H1 (cell line): ENCODE results near the gene FBP1. TPM values are rescaled to one million over a fixed set of nuclear protein-coding genes. Genes with fewer than 3 reads are reported as not detected.

Source experiments
- CTCF ChIA-PET: fragments of 300-600 bp; sonication (Branson Sonifier 250); formaldehyde crosslinking; loops from one replicate; lab custom pipeline; 2021; ENCODE audit not compliant: partially characterized antibody; lab: Charles Lee
- POLR2A ChIA-PET: fragments of 300-600 bp; sonication (Branson Sonifier 250); formaldehyde crosslinking; loops from one replicate; lab custom pipeline; 2021; ENCODE audit warnings: inconsistent platforms; ENCODE audit not compliant: partially characterized antibody; lab: Charles Lee
- DNase-seq, 2 experiments: peaks; one replicate each; pipeline versions ENCODE4 v3.0.0 to v3.0.0-alpha.2; 2010 to 2022; ENCODE audit warnings: low spot score in 2 of 2, low read depth in 1 of 2, mixed read lengths in 1 of 2
- FAIRE-seq: peaks from 2 replicates; lab custom pipeline; 2011; peaks lifted over from hg19 to GRCh38; lab: Jason Lieb, UNC
- H2AFZ ChIP-seq: 2 replicates; pipeline ENCODE4 v1.8.1; 2012; ENCODE audit warnings: low read length, inconsistent platforms
- H2AK5ac ChIP-seq: 2 replicates; pipeline ENCODE4 v1.6.1; 2013; ENCODE audit warnings: low read depth, low read length
- H2BK120ac ChIP-seq: replicated peaks from 2 replicates; pipeline ENCODE3; 2013; ENCODE audit warnings: low read depth, low read length, inconsistent platforms
- H2BK12ac ChIP-seq: 2 replicates; pipeline ENCODE4 v1.6.1; 2013; ENCODE audit warnings: low read depth, low read length
- H2BK15ac ChIP-seq: 2 replicates; pipeline ENCODE4 v1.6.1; 2013; ENCODE audit warnings: low read length
- H2BK20ac ChIP-seq: 2 replicates; pipeline ENCODE4 v1.6.1; 2013; ENCODE audit warnings: low read length
- H2BK5ac ChIP-seq: 2 replicates; pipeline ENCODE4 v1.6.1; 2013; ENCODE audit warnings: low read depth, low read length
- H3K14ac ChIP-seq: 2 replicates; pipeline ENCODE4 v1.6.1; 2013; ENCODE audit warnings: inconsistent platforms; ENCODE audit not compliant: insufficient read length
- H3K18ac ChIP-seq: 2 replicates; pipeline ENCODE4 v1.6.1; 2013; ENCODE audit warnings: low read length; ENCODE audit errors: extremely low read depth
- H3K23ac ChIP-seq: 2 replicates; pipeline ENCODE4 v1.6.1; 2013; ENCODE audit warnings: inconsistent platforms; ENCODE audit not compliant: insufficient read length
- H3K23me2 ChIP-seq: 2 replicates; pipeline ENCODE4 v1.6.1; 2013; ENCODE audit warnings: low read depth, low read length
- H3K27ac ChIP-seq: 2 replicates; pipeline ENCODE4 v1.6.1; 2011; ENCODE audit warnings: low read depth, low read length, inconsistent platforms
- H3K27me3 ChIP-seq, 4 experiments: replicated peaks in 1 of 4; 1 replicate in 1 of 4; 2 replicates in 3 of 4; pipeline versions ENCODE4 v1.6.1 to v1.8.1; 2011 to 2013; ENCODE audit warnings: low read length in 3 of 4, mild to moderate bottlenecking in 3 of 4, inconsistent platforms in 2 of 4, mixed read lengths in 2 of 4, moderate library complexity in 1 of 4; ENCODE audit not compliant: control insufficient read depth in 3 of 4, insufficient read depth in 3 of 4; ENCODE audit errors: extremely low read depth in 1 of 4
- H3K36me3 ChIP-seq, 4 experiments: 2 replicates each; pipeline versions ENCODE4 v1.6.1 to v1.8.1; 2011 to 2013; ENCODE audit warnings: mild to moderate bottlenecking in 4 of 4, low read length in 3 of 4, moderate library complexity in 2 of 4, control low read depth in 1 of 4, inconsistent platforms in 1 of 4; ENCODE audit not compliant: insufficient read depth in 4 of 4, control insufficient read depth in 2 of 4
- H3K4ac ChIP-seq: replicated peaks from 2 replicates; pipeline ENCODE3; 2013; ENCODE audit warnings: low read length, low read depth, mixed read lengths, inconsistent platforms; ENCODE audit not compliant: insufficient read length
- H3K4me1 ChIP-seq, 4 experiments: replicated peaks in 1 of 4; 1 replicate in 1 of 4; 2 replicates in 3 of 4; pipeline versions ENCODE4 v1.6.1 to v1.8.1; 2011 to 2013; ENCODE audit warnings: low read length in 3 of 4, inconsistent platforms in 2 of 4, mixed read lengths in 1 of 4; ENCODE audit not compliant: insufficient read depth in 4 of 4, control insufficient read depth in 3 of 4
- H3K4me2 ChIP-seq, 2 experiments: 2 replicates each; pipeline versions ENCODE4 v1.6.1 to v1.8.1; 2011 to 2013; ENCODE audit warnings: low read depth in 2 of 2, low read length in 2 of 2, control low read depth in 1 of 2, inconsistent platforms in 1 of 2, mild to moderate bottlenecking in 1 of 2; ENCODE audit not compliant: insufficient read depth in 1 of 2
- H3K4me3 ChIP-seq, 4 experiments: fragments of 200-600, 300-600 bp in 1 of 4; sonication (generic), shearing (Covaris generic), sonication (Bioruptor Twin) in 1 of 4; 2 replicates each; pipeline versions ENCODE4 v1.5.1 to v1.8.1; 2011 to 2016; ENCODE audit warnings: low read length in 4 of 4, low read depth in 3 of 4, control low read depth in 2 of 4, inconsistent platforms in 2 of 4, mild to moderate bottlenecking in 2 of 4, mixed read lengths in 1 of 4, moderate library complexity in 1 of 4; ENCODE audit not compliant: insufficient read depth in 2 of 4; ENCODE audit errors: extremely low read depth in 1 of 4
- H3K56ac ChIP-seq: replicated peaks from 2 replicates; pipeline ENCODE3; 2013; ENCODE audit warnings: low read depth, mild to moderate bottlenecking, mixed read lengths, low read length, inconsistent platforms; ENCODE audit not compliant: insufficient read length
- H3K79me1 ChIP-seq: 2 replicates; pipeline ENCODE4 v1.6.1; 2013; ENCODE audit warnings: low read depth, low read length, control low read depth
- H3K79me2 ChIP-seq, 2 experiments: 2 replicates each; pipeline versions ENCODE4 v1.6.1 to v1.8.1; 2012 to 2013; ENCODE audit warnings: low read length in 2 of 2, mild to moderate bottlenecking in 2 of 2, inconsistent platforms in 1 of 2; ENCODE audit not compliant: insufficient read depth in 2 of 2, control insufficient read depth in 1 of 2
- H3K9ac ChIP-seq, 4 experiments: replicated peaks in 1 of 4; 1 replicate in 1 of 4; 2 replicates in 3 of 4; pipeline versions ENCODE4 v1.6.1 to v1.8.1; 2011 to 2013; ENCODE audit warnings: low read depth in 3 of 4, low read length in 3 of 4, control low read depth in 2 of 4, mild to moderate bottlenecking in 2 of 4, moderate library complexity in 2 of 4, inconsistent platforms in 1 of 4; ENCODE audit errors: extremely low read depth in 1 of 4
- H3K9me3 ChIP-seq, 2 experiments: 2 replicates each; pipeline versions ENCODE4 v1.6.1 to v1.8.1; 2012 to 2013; ENCODE audit warnings: mild to moderate bottlenecking in 2 of 2, moderate library complexity in 2 of 2, control low read depth in 1 of 2, inconsistent platforms in 1 of 2, low read depth in 1 of 2, low read length in 1 of 2, mixed read lengths in 1 of 2; ENCODE audit not compliant: insufficient read depth in 2 of 2
- H4K20me1 ChIP-seq, 2 experiments: replicated peaks in 1 of 2; 2 replicates each; pipeline versions ENCODE3 to v1.8.1; 2011 to 2013; ENCODE audit warnings: inconsistent platforms in 2 of 2, low read length in 2 of 2, mild to moderate bottlenecking in 1 of 2; ENCODE audit not compliant: insufficient read depth in 2 of 2, control insufficient read depth in 1 of 2
- H4K5ac ChIP-seq: 2 replicates; pipeline ENCODE4 v1.6.1; 2013; ENCODE audit warnings: low read length, low read depth, mixed read lengths, inconsistent platforms; ENCODE audit not compliant: insufficient read length
- H4K8ac ChIP-seq: 2 replicates; pipeline ENCODE4 v1.8.0; 2013; ENCODE audit warnings: mild to moderate bottlenecking, moderate library complexity, low read length, inconsistent platforms; ENCODE audit not compliant: insufficient read depth; ENCODE audit errors: extremely low read depth
- H4K91ac ChIP-seq: replicated peaks from 2 replicates; pipeline ENCODE3; 2013; ENCODE audit warnings: low read length, mixed read lengths, inconsistent platforms; ENCODE audit not compliant: insufficient read length
- BACH1 ChIP-seq: IDR thresholded peaks from 2 replicates; pipeline ENCODE4 v1.6.1; 2012; ENCODE audit warnings: low read length, improper control_type of control experiment
- FOSL1 ChIP-seq: IDR thresholded peaks from 2 replicates; pipeline ENCODE4 v1.6.1; 2011; ENCODE audit warnings: mild to moderate bottlenecking, low read depth, low read length, moderate library complexity; ENCODE audit not compliant: insufficient read depth
- GABPA ChIP-seq: IDR thresholded peaks from 2 replicates; pipeline ENCODE4 v1.6.1; 2011; ENCODE audit warnings: mild to moderate bottlenecking, low read length, moderate library complexity, borderline replicate concordance; ENCODE audit not compliant: insufficient read depth
- HDAC2 ChIP-seq, 2 experiments: fragments of 300-600 bp in 1 of 2; sonication (generic) in 1 of 2; IDR thresholded peaks; 2 replicates each; pipeline ENCODE4 v1.6.1; 2011 to 2012; ENCODE audit warnings: low read depth in 2 of 2, low read length in 2 of 2, mild to moderate bottlenecking in 2 of 2, moderate library complexity in 2 of 2, borderline replicate concordance in 1 of 2, inconsistent platforms in 1 of 2
- NANOG ChIP-seq: IDR thresholded peaks from 2 replicates; pipeline ENCODE4 v1.6.1; 2011; ENCODE audit warnings: low read length, low read depth, mild to moderate bottlenecking, inconsistent platforms; ENCODE audit not compliant: insufficient read depth, poor library complexity, severe bottlenecking
- RXRA ChIP-seq: IDR thresholded peaks from 2 replicates; pipeline ENCODE4 v1.6.1; 2011; ENCODE audit warnings: low read depth, mild to moderate bottlenecking, low read length, moderate library complexity; ENCODE audit not compliant: insufficient read depth
- SIRT6 ChIP-seq: IDR thresholded peaks from one replicate; pipeline ENCODE4 v1.7.1; 2012; ENCODE audit warnings: low read length, inconsistent platforms
- SP4 ChIP-seq: IDR thresholded peaks from 2 replicates; pipeline ENCODE4 v1.6.1; 2012; ENCODE audit warnings: low read length, inconsistent platforms
- TAF1 ChIP-seq: IDR thresholded peaks from 2 replicates; pipeline ENCODE4 v1.6.1; 2011; ENCODE audit warnings: mild to moderate bottlenecking, low read depth, low read length
- TBP ChIP-seq: IDR thresholded peaks from 2 replicates; pipeline ENCODE4 v1.6.1; 2011; ENCODE audit warnings: low read depth, low read length, improper control_type of control experiment
- TCF12 ChIP-seq: IDR thresholded peaks from 2 replicates; pipeline ENCODE4 v1.6.1; 2011; ENCODE audit warnings: low read depth, mild to moderate bottlenecking, low read length
- TEAD4 ChIP-seq: IDR thresholded peaks from 2 replicates; pipeline ENCODE4 v1.6.1; 2012; ENCODE audit warnings: low read depth, low read length, inconsistent platforms, mixed read lengths
- YY1 ChIP-seq: IDR thresholded peaks from 2 replicates; pipeline ENCODE4 v1.6.1; 2011; ENCODE audit warnings: low read depth, mild to moderate bottlenecking, low read length
- WGBS, 2 experiments: shearing (Covaris generic) in 1 of 2; methylation state at CpG; one replicate each; pipeline versions ENCODE4 v1.1.6 to v1.1.7; 2013 to 2015; ENCODE audit warnings: low lambda C conversion rate in 2 of 2, mixed read lengths in 2 of 2, inconsistent platforms in 1 of 2, low coverage in 1 of 2, missing lambda C conversion rate in 1 of 2; ENCODE audit not compliant: insufficient replicate concordance in 2 of 2, insufficient coverage in 1 of 2, insufficient read length in 1 of 2; ENCODE audit errors: extremely low coverage in 1 of 2, missing lambda C conversion rate in 1 of 2; 5-methylcytosine and 5-hydroxymethylcytosine counted together
- polyA plus RNA-seq, 7 experiments: library from polyadenylated mRNA; depleted of rRNA in 3 of 7; stranded (reverse) in 5 of 7; unstranded in 2 of 7; fragments of >200 nt in 5 of 7; fragments of 200-250 nt in 2 of 7; gene quantifications; 1 replicate in 5 of 7; 2 replicates in 1 of 7; 4 replicates in 1 of 7; pipeline versions ENCODE4 v1.2.1 to v1.2.3, GENCODE V29; 2011 to 2013; ENCODE audit warnings: missing spikeins in 2 of 7, mixed read lengths in 2 of 7
- total RNA-seq: library from RNA; stranded (reverse); fragmentation: NEBNext Ultra II Directional; extraction: Animal tissue kit (Norgen Biotek cat#: 25700); gene quantifications from 2 replicates; pipeline ENCODE4 v1.2.1, GENCODE V29; 2021
- TF ChIP-seq, protein P1 (sequence below): IDR thresholded peaks from 2 replicates; pipeline ENCODE4 v1.6.1; 2011; ENCODE audit warnings: low read length, improper control_type of control experiment

Gene FBP1
- total and polyA plus RNA-seq, 2 of the 8 experiments (the other 6 are each of a cell fraction or from before 2014, with no cell fraction given), result 1.0 to 4.1 TPM

DNA sequence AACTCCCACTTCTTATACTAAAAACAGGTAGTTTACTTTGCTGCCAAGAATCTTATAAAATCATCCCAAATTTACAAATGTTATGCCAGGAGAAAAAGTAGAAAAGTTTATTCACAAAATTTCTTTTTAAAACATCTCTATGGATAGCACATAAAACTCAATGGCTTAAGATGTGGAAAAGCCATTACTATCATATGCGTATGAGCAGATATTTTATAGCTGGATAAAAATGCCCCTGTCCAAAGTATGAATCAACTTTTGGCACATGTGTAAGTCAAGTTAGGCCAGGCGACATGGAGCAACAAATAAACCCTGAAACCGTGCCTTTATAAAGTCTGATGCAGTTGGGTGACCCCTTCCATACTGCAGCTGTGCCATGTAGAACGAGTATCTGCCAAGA, 38.6 kb upstream of the FBP1 start:
- Histone ChIP-seq H2BK5ac (no peak overlapping the region), H3K4ac (no peak overlapping the region), H3K9ac (no peak overlapping the region), H4K91ac (no peak overlapping the region), H3K4me1 (no peaks in the 10 kb centered on the region; a peak in 1 of 7 replicates), H4K8ac (no peak overlapping the region), H3K79me1 (no peaks in the 10 kb centered on the region), H3K27ac (no peak overlapping the region), H4K5ac (no peak overlapping the region), H3K4me3 (no peak overlapping the region), H2BK15ac (no peak overlapping the region), H3K18ac (no peak overlapping the region), H3K14ac (no peak overlapping the region), H3K23me2 (no peaks in the 10 kb centered on the region), H2BK20ac (no peak overlapping the region), H3K9me3 (no peaks in the 10 kb centered on the region), H2AK5ac (no peak overlapping the region), H3K4me2 (no peak overlapping the region), H2BK12ac (no peak overlapping the region), H3K27me3 (no peaks in the 10 kb centered on the region; a peak in 1 of 7 replicates), H3K79me2 (no peaks in the 10 kb centered on the region), H2AFZ (no peak overlapping the region), H3K23ac (no peak overlapping the region), H3K36me3 (no peaks in the 10 kb centered on the region), H4K20me1 (no peaks in the 10 kb centered on the region), H3K56ac (no peak overlapping the region), H2BK120ac (no peak overlapping the region)
- 77% methylated on average over 4 of the region's 4 CpGs; no CpG with 5 or more reads in 1 of the 2 experiments for WGBS, 2 experiments
- DNase-seq, result no peak
- no peak for FAIRE-seq
- ChIA-PET CTCF (interaction anchor here (0.6 to 2.1 kb wide), 4 partner anchors 9 to 450 kb away, joined by 3 to 6 read pairs (median 4); no protein-coding TSS in a partner anchor), POLR2A (no interaction called here)
- TF ChIP-seq RXRA (no peak), TAF1 (no peak), NANOG (no peak), FOSL1 (no peak), BACH1 (no peak), SIRT6 (no peak), TBP (no peak), SP4 (no peak), TCF12 (no peak), GABPA (no peak), YY1 (no peak), TEAD4 (no peak), HDAC2 (IDR thresholded peaks at IDR 0.05; ENCODE audit: borderline replicate concordance in 1 of 2, low read depth in 2 of 2, low read length in 2 of 2) (no peak)
- TF ChIP-seq, protein P1, sequence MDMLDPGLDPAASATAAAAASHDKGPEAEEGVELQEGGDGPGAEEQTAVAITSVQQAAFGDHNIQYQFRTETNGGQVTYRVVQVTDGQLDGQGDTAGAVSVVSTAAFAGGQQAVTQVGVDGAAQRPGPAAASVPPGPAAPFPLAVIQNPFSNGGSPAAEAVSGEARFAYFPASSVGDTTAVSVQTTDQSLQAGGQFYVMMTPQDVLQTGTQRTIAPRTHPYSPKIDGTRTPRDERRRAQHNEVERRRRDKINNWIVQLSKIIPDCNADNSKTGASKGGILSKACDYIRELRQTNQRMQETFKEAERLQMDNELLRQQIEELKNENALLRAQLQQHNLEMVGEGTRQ, result no peak
